GM20000 (cell line): ENCODE measurements around the gene COX4I1.
A peak's percentile ranks its signal among the peaks of the same experiment; 100 is the strongest.

Source experiments
- DNase-seq: peaks from one replicate; pipeline ENCODE4 v3.0.0; 2012; ENCODE audit warnings: low spot score
- TF ChIP-seq, protein P1 (sequence below): IDR thresholded peaks from 2 replicates; pipeline ENCODE4 v1.5.1; 2012; ENCODE audit warnings: mild to moderate bottlenecking, control low read depth; ENCODE audit errors: extremely low read depth, missing control alignments

The COX4I1 gene

DNA sequence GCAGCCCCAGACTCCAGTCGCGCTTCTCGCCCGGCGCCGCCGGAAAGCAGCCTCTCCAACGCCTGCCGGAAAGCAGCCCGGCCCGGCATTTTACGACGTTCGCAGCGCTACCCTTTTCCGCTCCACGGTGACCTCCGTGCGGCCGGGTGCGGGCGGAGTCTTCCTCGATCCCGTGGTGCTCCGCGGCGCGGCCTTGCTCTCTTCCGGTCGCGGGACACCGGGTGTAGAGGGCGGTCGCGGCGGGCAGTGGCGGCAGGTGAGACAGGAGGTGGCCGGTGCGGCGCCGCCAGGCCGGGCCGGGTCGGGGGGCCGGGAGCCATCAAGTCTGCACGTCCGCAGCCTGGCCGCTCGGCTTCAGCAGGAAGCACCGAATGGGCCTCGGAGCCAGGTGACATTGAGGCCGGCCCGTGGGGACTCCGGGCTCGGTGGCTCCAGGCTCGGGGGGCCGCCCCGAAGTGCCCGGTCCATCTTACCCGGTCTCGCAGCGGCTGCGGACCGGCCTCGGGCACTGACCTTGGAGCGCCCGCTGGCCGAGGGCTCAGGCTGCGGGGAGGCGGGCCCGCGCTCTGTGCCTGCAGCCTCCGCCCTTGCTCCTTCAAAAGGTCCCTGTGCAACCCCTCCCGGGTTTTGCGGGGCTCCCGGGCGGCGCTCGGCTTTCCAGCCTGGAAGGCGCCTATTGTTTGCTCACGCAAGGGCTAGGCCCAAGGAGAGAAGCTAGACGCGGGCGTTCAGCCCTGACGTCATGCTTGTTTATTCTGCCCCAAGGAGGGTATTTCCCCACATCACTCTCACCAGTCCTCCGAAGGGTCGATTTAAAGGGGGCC is at the start of gene COX4I1, which contains the start of gene EMC8:
TSS of gene COX4I1 (plus strand) at position 199 of the 824 bp plus-strand sequence. CDS start 1,511 bp downstream, outside the sequence.
TSS of gene EMC8 (minus strand) at position 48 of the 824 bp plus-strand sequence. CDS start 249 bp downstream, outside the sequence.
- TF ChIP-seq, protein P1, sequence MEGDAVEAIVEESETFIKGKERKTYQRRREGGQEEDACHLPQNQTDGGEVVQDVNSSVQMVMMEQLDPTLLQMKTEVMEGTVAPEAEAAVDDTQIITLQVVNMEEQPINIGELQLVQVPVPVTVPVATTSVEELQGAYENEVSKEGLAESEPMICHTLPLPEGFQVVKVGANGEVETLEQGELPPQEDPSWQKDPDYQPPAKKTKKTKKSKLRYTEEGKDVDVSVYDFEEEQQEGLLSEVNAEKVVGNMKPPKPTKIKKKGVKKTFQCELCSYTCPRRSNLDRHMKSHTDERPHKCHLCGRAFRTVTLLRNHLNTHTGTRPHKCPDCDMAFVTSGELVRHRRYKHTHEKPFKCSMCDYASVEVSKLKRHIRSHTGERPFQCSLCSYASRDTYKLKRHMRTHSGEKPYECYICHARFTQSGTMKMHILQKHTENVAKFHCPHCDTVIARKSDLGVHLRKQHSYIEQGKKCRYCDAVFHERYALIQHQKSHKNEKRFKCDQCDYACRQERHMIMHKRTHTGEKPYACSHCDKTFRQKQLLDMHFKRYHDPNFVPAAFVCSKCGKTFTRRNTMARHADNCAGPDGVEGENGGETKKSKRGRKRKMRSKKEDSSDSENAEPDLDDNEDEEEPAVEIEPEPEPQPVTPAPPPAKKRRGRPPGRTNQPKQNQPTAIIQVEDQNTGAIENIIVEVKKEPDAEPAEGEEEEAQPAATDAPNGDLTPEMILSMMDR, result no peak
- peak; percentile 99 for DNase-seq

DNA sequence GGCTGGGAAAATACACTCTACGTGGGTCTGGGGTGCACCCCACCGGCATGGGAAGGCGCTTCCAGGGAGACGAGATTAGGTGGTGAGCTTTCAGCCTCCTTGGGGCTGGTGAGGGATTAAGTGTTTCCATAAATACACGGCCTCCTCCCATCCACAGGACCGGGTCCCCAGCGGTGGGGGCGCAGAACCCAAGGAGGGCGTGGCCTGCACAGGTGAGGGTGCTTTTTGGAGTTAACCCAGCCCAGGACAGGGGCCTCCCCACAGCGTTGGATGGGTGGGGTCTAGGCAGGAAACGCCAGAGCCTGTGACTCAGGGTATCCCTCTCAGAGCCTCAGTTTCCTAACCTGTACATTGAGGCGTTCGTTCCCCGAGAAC is 49.7 kb upstream of the COX4I1 start:
- TF ChIP-seq, protein P1, result no peak
- DNase-seq, result no peak

DNA sequence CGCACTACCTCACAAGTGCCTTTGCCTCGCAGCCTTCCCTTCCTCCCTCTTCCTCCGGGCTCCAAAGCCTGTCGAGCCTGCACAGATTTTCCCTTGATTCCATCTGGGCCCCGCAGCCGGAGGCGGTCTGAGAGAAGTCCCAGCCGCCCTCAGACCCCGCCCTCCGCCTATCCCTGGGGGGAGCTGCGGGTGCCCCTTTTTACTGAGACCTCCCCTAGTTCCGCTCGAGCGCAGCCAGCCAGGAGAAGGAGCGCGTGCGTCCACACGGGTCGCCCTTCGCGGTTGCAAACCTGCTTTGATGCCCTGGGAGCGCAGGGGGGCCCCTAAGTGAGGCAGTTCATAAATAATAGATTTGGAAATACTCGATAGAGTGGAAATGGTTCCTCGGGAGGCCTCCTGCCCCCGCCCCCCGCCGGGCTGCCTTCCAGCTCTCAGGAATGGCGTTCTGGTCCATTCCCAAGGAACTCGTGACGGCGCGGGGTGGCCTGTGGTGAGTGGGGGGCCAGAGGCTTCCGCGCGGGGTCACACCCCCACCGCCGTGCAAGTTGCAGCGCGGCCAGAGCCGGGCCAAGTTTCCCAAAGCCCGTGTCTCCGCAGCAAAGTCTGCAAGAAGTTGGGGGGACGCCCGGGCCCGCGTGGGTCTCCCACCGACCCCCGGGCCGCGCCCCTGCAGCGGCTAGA is 49.2 kb upstream of the COX4I1 start:
- TF ChIP-seq, protein P1, result no peak

DNA sequence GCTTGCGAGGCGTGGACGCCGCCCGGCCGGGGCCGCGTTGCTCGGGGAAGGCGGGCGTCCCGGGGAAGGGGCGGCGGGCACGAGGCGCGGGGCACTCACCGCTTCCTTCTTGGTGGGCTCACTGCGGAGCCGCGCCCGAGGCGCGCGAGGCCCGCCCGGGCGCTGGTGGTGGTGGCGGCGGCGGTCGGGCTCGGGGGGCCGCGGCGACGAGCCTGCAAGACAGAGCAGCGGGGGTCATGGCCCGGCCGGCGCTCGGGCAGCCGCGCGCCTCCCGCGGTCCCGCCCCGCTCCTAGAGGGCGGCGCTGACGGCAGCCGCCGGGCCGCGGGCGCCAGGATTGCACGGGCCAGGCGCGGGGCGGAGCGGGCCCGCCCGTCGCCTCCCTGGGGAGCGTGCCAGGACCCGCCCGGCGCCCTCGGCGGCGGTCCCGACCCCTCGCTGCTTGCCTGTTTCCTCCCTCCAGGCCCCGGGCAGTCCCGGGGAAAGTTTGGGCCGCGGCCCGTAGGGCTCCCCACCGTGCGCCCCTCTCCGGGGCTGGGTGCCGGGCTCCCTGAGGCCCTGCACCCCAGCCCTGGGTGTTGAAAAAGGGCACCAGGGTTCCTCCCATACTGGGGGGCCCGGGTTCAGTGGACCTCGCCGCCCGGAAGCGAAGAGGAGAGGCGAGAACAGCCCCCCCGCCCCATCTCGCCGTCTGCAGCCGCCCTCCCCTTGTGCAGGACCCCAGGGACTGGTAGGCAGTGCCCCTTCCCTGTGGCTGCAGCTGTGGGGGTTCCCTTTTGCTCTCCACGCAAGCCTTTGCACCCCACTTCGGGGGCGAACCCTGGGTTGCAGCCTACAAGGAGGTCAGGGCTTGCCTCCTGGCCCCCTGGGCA is 48.4 kb upstream of the COX4I1 start, which contains the start of gene C16orf74:
TSS of gene C16orf74 (minus strand) at position 270 of the 871 bp plus-strand sequence. CDS start 15,879 bp downstream, outside the sequence.
- peak; percentile 89 for DNase-seq
- TF ChIP-seq, protein P1, result no peak

More for the DNA sequence above, 49.2 kb upstream of the COX4I1 start:
- peak; percentile 65 for DNase-seq

DNA sequence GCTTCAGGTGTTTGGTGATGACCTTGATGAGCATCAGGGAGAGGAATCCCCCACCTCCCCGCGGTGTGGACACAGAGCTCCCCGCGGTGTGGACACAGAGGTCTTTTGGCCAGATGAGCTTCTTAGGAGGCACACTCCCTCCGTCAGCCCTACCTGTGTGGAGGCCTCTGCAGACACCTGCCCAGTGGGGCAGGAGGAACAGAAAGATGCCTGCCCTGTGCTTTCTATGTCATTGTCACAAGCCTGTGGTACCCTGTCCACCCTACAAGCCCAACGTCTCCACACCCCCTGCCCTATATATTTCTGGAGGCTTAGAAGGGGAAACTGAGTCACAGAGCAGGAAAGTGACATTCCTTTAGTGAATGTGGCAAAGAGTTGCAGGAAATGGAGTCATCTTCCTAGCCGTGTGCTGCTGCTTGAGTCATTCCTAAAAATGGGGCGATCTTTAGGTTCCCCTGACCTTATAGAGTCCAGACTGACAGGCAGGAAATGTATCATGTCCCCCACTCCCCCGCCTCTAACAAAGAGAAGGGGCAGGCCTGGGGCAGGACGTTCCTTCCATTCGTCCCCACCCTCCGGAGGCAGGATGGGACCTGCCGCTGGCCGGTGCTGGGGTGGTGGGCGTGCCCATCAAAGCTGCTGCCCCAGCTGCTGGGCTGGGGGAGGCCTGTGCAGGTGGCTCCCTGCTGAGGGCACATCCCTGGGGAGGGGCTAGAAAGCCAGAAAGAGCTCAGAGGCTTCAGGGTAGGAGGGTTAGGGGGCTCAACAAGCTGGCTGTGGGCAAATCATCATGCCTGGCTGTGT is 47.6 kb upstream of the COX4I1 start:
- TF ChIP-seq, protein P1, result no peak
- DNase-seq, result peak; percentile 50
